HG03442 (cell line): ENCODE measurements around the gene SYT3.
"Not testable (repeated sequence)": the region's sequence is repeated elsewhere in the genome, so short reads cannot be mapped to it uniquely, and the experiment has no call there.

Experiments
- ATAC-seq: cut with Tn5 transposase; IDR thresholded peaks from one replicate; pipeline ENCODE4 v1.9.1; 2021; ENCODE audit warnings: mild to moderate bottlenecking, moderate library complexity; ENCODE audit not compliant: unreplicated experiment

The SYT3 gene

GRCh38 chr19:50604264-50605073 is 35.2 kb downstream of the SYT3 start:
- ATAC-seq: not testable (repeated sequence)

GRCh38 chr19:50602935-50603334 is 36.7 kb downstream of the SYT3 start:
- ATAC-seq: no peak

GRCh38 chr19:50602496-50602895 is 37.2 kb downstream of the SYT3 start:
- no peak for ATAC-seq

- no peak for ATAC-seq
Observed at GRCh38 chr19:50602089-50602422, 37.6 kb downstream of the SYT3 start.

GRCh38 chr19:50601407-50602088 is 38.1 kb downstream of the SYT3 start:
- ATAC-seq: no peak

GRCh38 chr19:50599427-50599826 is 40.3 kb downstream of the SYT3 start:
- ATAC-seq: no peak

- no peak for ATAC-seq
Observed at GRCh38 chr19:50590191-50590590, 49.5 kb downstream of the SYT3 start.

- not testable (repeated sequence) for ATAC-seq
Observed at GRCh38 chr19:50581795-50582660, 57.7 kb downstream of the SYT3 start.

GRCh38 chr19:50580970-50581634 is 58.6 kb downstream of the SYT3 start:
- ATAC-seq: no peak

GRCh38 chr19:50580240-50580639 is 59.4 kb downstream of the SYT3 start:
- no peak for ATAC-seq

- ATAC-seq: not testable (repeated sequence)
Observed at GRCh38 chr19:50576769-50577168, 62.9 kb downstream of the SYT3 start.

- no peak for ATAC-seq
Observed at GRCh38 chr19:50573741-50574461, 65.8 kb downstream of the SYT3 start.
